GM18873 (cell line): ENCODE data around the gene FEM1B.

Source experiments
- ATAC-seq: cut with Tn5 transposase; IDR thresholded peaks from one replicate; pipeline ENCODE4 v1.9.1; 2021; ENCODE audit warnings: mild to moderate bottlenecking, moderate library complexity, moderate number of reproducible peaks; ENCODE audit not compliant: unreplicated experiment, low FRiP score

The FEM1B gene

GRCh38 chr15:68283401-68283800, 5.9 kb downstream of the FEM1B start:
- no peak for ATAC-seq

GRCh38 chr15:68284616-68285258, 7.2 kb downstream of the FEM1B start:
- ATAC-seq, result no peak

GRCh38 chr15:68285259-68285980, 7.9 kb downstream of the FEM1B start:
- no peak for ATAC-seq

- no peak for ATAC-seq
These were observed 8.7 kb downstream of the FEM1B start for GRCh38 chr15:68286256-68286655.

- ATAC-seq, result no peak
These were observed 11.5 kb downstream of the FEM1B start for GRCh38 chr15:68289057-68289456.

- no peak for ATAC-seq
These were observed 12.2 kb downstream of the FEM1B start for GRCh38 chr15:68289621-68290352.

- ATAC-seq, result no peak
These were observed 13.2 kb downstream of the FEM1B start for GRCh38 chr15:68290715-68291114.

- no peak for ATAC-seq
These were observed 14.7 kb downstream of the FEM1B start for GRCh38 chr15:68292157-68292781.

GRCh38 chr15:68292967-68293366, 15.4 kb downstream of the FEM1B start:
- no peak for ATAC-seq

- no peak for ATAC-seq
These were observed 17.7 kb downstream of the FEM1B start for GRCh38 chr15:68295014-68295805.

- ATAC-seq, result no peak
These were observed 20.8 kb downstream of the FEM1B start for GRCh38 chr15:68298336-68298735.

GRCh38 chr15:68298882-68299381, 21.4 kb downstream of the FEM1B start:
- peak; percentile 76 for ATAC-seq

- ATAC-seq, result no peak
These were observed 21.9 kb downstream of the FEM1B start for GRCh38 chr15:68299436-68299835.

GRCh38 chr15:68300115-68300940, 22.8 kb downstream of the FEM1B start:
- no peak for ATAC-seq

- ATAC-seq, result no peak
These were observed 23.8 kb downstream of the FEM1B start for GRCh38 chr15:68301301-68301700.

GRCh38 chr15:68302729-68303128, 25.2 kb downstream of the FEM1B start:
- no peak for ATAC-seq

GRCh38 chr15:68303134-68303533, 25.6 kb downstream of the FEM1B start:
- no peak for ATAC-seq

- ATAC-seq, result no peak
These were observed 26.3 kb downstream of the FEM1B start for GRCh38 chr15:68303560-68304436.
